ENCODE data around the gene COCH. TPM values are rescaled to one million over a fixed set of nuclear protein-coding genes. Genes with fewer than 3 reads are reported as not detected.

Gene COCH
- total and polyA plus RNA-seq, 2 experiments from 2014 or later: 12.9 to 20.6 TPM

DNA sequence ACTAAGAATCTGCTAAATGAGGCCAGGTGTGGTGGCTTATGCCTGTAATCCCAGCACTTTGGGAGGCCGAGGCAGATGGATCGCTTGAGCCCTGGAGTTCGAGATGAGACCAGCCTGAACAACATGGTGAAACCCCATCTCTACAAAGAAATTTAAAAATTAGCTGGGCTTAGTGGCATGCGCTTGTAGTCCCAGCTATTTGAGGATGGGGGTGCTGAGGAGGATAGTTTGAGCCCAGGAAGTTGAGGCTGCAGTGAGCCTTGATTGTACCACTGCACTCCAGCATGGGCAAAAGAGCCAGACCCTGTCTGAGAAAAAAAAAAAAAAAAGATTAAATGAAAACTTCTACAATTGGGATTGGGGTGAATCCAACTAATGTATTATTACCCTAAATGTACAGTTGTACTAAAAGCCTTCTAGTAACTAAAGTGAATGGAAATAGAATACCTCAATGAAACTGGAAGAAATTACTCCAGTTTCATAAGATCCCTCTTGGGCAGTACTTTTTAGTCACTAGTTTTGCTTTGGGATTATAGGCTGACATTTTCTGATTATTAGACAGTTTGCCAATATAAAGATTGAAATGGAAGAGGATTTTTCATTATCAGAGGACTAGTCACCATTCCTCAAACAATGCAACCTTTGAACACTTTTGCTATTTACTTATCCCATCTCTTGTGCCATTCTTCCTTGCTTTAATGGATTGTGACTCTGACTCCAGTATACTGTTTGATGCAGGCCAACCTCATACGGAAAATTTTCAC, 14.3 kb downstream of the COCH start:
- Mint-ChIP-seq H3K4me3 (no peak overlapping the region), H3K4me1 (no peaks in the 10 kb centered on the region), H3K27ac (no peak overlapping the region)

More for the DNA sequence above, 14.3 kb downstream of the COCH start:
- H3K36me3 Mint-ChIP-seq (ENCODE audit: low read depth): peaks cover 4% of the 10 kb centered on the region; the same call in 1 of the 3 replicates
- peaks cover 5% of the 10 kb centered on the region for H3K27me3 Mint-ChIP-seq (ENCODE audit: insufficient read depth, low read depth, poor library complexity)
- Histone ChIP-seq H2AFZ (no peak overlapping the region), H3K4me1 (ENCODE audit: insufficient read depth) (no peaks in the 10 kb centered on the region), H3K27me3 (ENCODE audit: insufficient read depth) (no peaks in the 10 kb centered on the region), H3K4me2 (no peak overlapping the region), H3F3A (replicated peaks; ENCODE audit: low read depth) (no peaks in the 10 kb centered on the region), H3K4me3 (no peak overlapping the region), H3K9me2 (ENCODE audit: insufficient read depth) (no peaks in the 10 kb centered on the region), H3K79me2 (replicated peaks; ENCODE audit: insufficient read depth) (no peaks in the 10 kb centered on the region), H3K36me3 (ENCODE audit: insufficient read depth) (no peaks in the 10 kb centered on the region; the same call in 1 of the 2 replicates), H3K27ac (ENCODE audit: low read depth) (no peak overlapping the region), H4K20me1 (replicated peaks; ENCODE audit: insufficient read depth) (no peaks in the 10 kb centered on the region)
- ATAC-seq (peak; percentile 60), DNase-seq (ENCODE audit: low spot score) (peak; percentile 39)
- TF ChIP-seq EZH2 (IDR thresholded peaks at IDR 0.05; ENCODE audit: low read depth, unreplicated experiment) (no peak), NANOG (IDR thresholded peaks at IDR 0.05; ENCODE audit: borderline replicate concordance) (no peak), POLR2AphosphoS5 (IDR thresholded peaks at IDR 0.05; ENCODE audit: low read depth) (no peak), JUNB (IDR thresholded peaks at IDR 0.05; ENCODE audit: unreplicated experiment) (no peak), STAT1 (IDR thresholded peaks at IDR 0.05; ENCODE audit: unreplicated experiment) (no peak), ZNF331 (CRISPR knock-in tag; IDR thresholded peaks at IDR 0.05; ENCODE audit: low read depth) (no peak), EZH2phosphoT487 (IDR thresholded peaks at IDR 0.05; ENCODE audit: unreplicated experiment) (no peak), ETS1 (IDR thresholded peaks at IDR 0.05) (no peak), CREB1 (CRISPR knock-in tag; IDR thresholded peaks at IDR 0.05; ENCODE audit: low read depth) (no peak), CTCF (conservative IDR thresholded peaks at IDR 0.05; ENCODE audit: low read depth in 2 of 2) (no peak), ZNF114 (CRISPR knock-in tag; IDR thresholded peaks at IDR 0.05) (no peak)
- TF ChIP-seq, protein P1, sequence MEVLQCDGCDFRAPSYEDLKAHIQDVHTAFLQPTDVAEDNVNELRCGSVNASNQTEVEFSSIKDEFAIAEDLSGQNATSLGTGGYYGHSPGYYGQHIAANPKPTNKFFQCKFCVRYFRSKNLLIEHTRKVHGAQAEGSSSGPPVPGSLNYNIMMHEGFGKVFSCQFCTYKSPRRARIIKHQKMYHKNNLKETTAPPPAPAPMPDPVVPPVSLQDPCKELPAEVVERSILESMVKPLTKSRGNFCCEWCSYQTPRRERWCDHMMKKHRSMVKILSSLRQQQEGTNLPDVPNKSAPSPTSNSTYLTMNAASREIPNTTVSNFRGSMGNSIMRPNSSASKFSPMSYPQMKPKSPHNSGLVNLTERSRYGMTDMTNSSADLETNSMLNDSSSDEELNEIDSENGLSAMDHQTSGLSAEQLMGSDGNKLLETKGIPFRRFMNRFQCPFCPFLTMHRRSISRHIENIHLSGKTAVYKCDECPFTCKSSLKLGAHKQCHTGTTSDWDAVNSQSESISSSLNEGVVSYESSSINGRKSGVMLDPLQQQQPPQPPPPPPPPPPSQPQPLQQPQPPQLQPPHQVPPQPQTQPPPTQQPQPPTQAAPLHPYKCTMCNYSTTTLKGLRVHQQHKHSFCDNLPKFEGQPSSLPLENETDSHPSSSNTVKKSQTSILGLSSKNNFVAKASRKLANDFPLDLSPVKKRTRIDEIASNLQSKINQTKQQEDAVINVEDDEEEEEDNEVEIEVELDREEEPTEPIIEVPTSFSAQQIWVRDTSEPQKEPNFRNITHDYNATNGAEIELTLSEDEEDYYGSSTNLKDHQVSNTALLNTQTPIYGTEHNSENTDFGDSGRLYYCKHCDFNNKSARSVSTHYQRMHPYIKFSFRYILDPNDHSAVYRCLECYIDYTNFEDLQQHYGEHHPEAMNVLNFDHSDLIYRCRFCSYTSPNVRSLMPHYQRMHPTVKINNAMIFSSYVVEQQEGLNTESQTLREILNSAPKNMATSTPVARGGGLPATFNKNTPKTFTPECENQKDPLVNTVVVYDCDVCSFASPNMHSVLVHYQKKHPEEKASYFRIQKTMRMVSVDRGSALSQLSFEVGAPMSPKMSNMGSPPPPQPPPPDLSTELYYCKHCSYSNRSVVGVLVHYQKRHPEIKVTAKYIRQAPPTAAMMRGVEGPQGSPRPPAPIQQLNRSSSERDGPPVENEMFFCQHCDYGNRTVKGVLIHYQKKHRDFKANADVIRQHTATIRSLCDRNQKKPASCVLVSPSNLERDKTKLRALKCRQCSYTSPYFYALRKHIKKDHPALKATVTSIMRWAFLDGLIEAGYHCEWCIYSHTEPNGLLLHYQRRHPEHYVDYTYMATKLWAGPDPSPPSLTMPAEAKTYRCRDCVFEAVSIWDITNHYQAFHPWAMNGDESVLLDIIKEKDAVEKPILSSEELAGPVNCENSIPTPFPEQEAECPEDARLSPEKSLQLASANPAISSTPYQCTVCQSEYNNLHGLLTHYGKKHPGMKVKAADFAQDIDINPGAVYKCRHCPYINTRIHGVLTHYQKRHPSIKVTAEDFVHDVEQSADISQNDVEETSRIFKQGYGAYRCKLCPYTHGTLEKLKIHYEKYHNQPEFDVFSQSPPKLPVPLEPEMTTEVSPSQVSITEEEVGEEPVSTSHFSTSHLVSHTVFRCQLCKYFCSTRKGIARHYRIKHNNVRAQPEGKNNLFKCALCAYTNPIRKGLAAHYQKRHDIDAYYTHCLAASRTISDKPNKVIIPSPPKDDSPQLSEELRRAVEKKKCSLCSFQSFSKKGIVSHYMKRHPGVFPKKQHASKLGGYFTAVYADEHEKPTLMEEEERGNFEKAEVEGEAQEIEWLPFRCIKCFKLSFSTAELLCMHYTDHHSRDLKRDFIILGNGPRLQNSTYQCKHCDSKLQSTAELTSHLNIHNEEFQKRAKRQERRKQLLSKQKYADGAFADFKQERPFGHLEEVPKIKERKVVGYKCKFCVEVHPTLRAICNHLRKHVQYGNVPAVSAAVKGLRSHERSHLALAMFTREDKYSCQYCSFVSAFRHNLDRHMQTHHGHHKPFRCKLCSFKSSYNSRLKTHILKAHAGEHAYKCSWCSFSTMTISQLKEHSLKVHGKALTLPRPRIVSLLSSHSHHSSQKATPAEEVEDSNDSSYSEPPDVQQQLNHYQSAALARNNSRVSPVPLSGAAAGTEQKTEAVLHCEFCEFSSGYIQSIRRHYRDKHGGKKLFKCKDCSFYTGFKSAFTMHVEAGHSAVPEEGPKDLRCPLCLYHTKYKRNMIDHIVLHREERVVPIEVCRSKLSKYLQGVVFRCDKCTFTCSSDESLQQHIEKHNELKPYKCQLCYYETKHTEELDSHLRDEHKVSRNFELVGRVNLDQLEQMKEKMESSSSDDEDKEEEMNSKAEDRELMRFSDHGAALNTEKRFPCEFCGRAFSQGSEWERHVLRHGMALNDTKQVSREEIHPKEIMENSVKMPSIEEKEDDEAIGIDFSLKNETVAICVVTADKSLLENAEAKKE (CRISPR knock-in tag; IDR thresholded peaks at IDR 0.05): no peak
- TF ChIP-seq, protein P2, sequence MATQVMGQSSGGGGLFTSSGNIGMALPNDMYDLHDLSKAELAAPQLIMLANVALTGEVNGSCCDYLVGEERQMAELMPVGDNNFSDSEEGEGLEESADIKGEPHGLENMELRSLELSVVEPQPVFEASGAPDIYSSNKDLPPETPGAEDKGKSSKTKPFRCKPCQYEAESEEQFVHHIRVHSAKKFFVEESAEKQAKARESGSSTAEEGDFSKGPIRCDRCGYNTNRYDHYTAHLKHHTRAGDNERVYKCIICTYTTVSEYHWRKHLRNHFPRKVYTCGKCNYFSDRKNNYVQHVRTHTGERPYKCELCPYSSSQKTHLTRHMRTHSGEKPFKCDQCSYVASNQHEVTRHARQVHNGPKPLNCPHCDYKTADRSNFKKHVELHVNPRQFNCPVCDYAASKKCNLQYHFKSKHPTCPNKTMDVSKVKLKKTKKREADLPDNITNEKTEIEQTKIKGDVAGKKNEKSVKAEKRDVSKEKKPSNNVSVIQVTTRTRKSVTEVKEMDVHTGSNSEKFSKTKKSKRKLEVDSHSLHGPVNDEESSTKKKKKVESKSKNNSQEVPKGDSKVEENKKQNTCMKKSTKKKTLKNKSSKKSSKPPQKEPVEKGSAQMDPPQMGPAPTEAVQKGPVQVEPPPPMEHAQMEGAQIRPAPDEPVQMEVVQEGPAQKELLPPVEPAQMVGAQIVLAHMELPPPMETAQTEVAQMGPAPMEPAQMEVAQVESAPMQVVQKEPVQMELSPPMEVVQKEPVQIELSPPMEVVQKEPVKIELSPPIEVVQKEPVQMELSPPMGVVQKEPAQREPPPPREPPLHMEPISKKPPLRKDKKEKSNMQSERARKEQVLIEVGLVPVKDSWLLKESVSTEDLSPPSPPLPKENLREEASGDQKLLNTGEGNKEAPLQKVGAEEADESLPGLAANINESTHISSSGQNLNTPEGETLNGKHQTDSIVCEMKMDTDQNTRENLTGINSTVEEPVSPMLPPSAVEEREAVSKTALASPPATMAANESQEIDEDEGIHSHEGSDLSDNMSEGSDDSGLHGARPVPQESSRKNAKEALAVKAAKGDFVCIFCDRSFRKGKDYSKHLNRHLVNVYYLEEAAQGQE (IDR thresholded peaks at IDR 0.05; ENCODE audit: unreplicated experiment): no peak
- H3K9me3 Mint-ChIP-seq: no peaks in the 10 kb centered on the region

Measured in GM23338 (cell line).